HG02943 (cell line): Measurements from ENCODE around the gene TNXB.
"Not testable (repeated sequence)": the region's sequence is repeated elsewhere in the genome, so short reads cannot be mapped to it uniquely, and the experiment has no call there.

Source experiments
- ATAC-seq: cut with Tn5 transposase; IDR thresholded peaks from one replicate; pipeline ENCODE4 v1.9.1; 2021; ENCODE audit warnings: mild to moderate bottlenecking, low read depth, moderate library complexity; ENCODE audit not compliant: unreplicated experiment

TNXB gene

GRCh38 chr6:32086661-32087573, 22.2 kb downstream of the TNXB start:
- ATAC-seq: no peak

DNA sequence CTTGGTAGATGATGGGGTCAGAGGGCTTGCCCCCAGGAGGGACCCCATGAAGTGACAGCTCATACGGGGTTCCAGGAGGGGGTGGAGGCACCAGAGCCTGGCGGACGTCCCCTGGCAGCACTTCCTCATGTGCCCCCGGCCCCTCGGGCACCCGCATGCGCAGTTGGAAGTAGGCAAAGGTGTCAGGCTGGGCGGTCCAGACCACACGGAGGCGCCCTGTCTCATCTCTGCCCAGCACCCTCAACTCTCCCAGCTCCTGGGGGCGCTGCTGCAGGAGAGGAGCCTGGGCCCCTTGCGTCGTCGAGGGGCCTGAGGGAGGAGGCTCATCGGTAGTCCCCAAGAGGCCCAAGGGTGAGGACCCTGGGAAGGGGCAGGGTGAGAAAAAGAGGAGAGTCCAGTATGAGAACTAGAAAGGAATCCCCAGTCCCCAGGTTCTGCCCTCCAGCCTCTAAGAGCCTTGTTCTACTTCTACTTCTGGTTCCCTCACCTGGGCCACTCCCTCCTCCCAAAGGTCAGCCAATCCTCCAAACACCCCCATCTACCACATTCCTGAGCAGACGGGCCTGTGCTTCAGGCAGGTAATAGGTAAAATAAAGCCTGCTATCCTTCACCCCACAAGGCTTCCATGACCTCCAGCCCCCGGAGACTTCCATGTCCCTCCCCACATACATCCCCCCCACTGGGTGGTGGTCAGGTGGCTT, 23.2 kb downstream of the TNXB start:
- no peak for ATAC-seq

DNA sequence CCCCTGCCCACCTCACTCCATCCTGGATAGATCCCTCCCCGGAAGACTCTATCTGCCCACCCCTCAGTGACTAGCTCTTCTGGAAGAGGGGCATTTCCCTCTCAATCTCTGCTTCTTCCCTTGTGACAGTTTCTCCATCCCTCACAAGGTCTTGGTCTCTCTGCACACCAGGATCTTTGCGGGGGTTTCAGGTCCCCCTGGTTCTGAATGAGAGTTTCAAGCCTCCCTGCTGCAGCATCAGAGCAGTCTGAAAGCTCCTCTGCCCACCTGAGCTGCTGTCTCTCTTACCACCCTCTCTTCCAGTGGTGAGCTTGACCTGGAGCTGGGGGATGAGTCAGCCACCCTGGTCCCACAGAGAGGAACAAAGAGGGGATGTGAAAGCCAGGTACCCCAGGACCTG, 24.4 kb downstream of the TNXB start:
- ATAC-seq: no peak

- ATAC-seq: no peak
Measured at GRCh38 chr6:32083812-32084768, 25.0 kb downstream of the TNXB start.

- ATAC-seq: no peak
Measured at GRCh38 chr6:32082935-32083334, 26.2 kb downstream of the TNXB start.

DNA sequence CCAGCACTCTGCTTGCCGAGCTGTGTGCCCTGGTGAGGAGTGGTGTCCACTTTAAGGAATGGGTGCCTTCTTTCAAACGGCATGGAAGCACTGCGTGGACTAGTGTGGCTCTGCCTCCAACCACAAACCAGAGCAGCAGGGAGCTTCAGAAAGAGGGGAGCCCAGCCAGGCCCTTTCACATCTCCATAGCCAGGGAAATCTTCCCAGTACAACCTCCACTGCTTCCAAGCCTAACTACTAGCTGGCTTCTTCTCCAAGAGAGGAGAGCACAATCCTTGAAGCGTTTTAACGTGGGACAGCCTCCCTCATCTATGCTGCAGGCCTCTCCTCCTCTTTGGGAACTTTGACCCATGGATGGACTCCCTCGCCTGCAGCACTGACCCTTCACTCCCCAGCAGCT, 26.7 kb downstream of the TNXB start:
- no peak for ATAC-seq

- ATAC-seq: no peak
Measured at GRCh38 chr6:32081168-32081990, 27.8 kb downstream of the TNXB start.

GRCh38 chr6:32079566-32080290, 29.4 kb downstream of the TNXB start:
- no peak for ATAC-seq

GRCh38 chr6:32076321-32076809, 32.8 kb downstream of the TNXB start:
- no peak for ATAC-seq

DNA sequence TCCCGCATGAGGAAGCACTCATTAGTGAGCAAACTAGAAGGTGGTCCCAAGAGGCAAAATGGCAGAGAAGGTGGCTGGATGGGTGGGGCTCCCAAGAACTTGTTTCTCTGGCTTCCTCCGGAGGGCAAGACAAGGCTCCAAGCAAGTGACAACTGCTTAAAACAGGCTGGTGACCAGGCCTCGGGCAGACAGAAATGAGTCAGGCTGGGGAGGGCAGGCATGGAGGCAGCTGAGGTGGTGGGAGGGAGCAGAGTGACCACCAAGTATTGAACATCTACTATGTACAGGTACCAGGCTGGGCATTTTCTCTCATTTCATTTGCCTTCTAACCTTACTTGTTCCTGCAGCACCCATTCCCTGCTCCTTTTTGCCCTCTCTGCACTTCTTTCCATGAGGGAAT, 33.4 kb downstream of the TNXB start:
- no peak for ATAC-seq

GRCh38 chr6:32074996-32075532, 34.1 kb downstream of the TNXB start:
- no peak for ATAC-seq

DNA sequence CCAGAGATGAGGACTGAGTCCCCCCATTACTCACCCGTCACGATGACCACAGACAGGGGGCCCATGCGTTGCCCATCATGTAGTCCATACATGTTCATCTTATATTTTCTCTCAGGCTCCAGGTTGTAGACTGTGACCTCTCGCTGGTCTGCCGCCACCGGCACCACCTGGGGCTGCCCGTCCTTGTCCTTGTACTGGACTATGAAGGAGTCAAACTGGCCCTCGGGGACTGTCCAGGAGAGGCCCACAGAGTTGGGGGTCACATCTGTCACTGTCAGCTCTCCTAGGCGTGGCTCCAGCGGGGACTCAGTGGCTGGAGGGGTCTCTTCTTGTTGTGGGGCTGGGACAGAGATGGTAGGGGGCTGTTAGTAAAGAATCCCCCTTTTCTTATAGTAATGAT, 35.5 kb downstream of the TNXB start:
- no peak for ATAC-seq

- ATAC-seq: no peak
Measured at GRCh38 chr6:32073101-32073500, 36.0 kb downstream of the TNXB start.

DNA sequence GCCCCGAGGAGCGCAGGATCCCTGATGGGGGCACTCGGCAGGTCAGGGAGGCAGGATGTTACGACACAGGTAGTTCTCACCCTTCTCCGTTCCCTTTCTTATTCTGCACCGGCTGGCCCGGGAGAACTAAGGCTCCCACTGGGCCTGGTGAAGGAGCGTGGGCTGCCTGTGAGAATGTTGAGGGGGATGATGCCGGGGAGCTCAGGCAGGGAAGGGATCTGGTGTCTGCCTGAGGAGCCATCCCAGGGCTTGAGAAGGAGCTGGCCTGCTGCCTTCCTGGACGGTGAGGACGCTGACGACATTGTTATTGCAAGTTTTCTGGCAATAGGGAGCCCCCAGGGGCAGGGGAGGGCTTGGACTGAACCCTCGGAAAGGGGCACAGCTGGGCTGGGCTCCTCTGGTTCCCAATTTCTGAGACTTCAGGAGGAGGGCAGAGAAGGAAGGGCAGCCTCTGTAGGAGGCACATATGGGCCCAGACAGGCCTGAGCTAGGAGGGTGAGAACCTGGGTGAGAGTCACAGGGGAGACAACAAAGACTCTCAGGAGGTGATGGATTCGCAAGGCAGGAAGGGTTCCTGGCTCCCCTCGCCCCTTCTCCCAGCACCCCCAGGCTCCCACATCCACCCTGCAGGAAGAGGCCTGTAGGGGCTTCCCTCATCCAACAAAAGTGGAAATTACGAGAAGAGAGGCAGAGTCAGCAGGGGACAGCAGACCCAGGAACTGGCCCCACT, 38.2 kb downstream of the TNXB start:
- ATAC-seq: no peak

DNA sequence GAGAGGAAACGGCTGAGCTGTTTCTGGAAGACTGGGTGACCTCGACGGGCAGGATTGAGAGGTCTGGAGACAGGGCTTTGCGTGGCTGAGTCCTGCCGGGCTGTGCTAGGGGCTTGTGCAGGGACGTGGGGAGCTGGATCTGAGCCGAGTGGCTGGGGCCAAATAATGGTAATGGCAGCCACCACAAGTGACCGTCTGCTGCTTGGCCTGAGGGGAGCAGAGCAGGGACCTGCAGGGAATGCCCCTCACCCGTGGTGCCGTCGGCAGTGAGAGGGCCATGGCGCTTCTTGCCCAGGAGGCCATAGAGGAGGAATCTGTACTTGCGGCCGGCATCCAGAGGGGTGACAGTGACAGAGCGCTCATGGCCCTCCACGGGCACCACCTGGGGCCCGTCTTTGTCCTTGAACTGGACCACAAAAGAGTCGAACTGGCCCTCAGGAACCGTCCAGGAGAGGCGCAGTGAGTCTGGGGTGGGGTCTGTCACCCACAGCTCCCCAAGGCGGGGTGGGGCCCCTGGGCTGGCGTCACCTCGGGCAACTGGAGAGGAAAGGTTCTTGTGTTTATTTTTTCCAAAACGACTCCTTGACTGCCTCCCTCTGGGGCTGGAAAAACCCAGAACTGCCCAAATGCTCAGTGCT, 39.1 kb downstream of the TNXB start:
- ATAC-seq: no peak

GRCh38 chr6:32069460-32069859, 39.7 kb downstream of the TNXB start:
- no peak for ATAC-seq

DNA sequence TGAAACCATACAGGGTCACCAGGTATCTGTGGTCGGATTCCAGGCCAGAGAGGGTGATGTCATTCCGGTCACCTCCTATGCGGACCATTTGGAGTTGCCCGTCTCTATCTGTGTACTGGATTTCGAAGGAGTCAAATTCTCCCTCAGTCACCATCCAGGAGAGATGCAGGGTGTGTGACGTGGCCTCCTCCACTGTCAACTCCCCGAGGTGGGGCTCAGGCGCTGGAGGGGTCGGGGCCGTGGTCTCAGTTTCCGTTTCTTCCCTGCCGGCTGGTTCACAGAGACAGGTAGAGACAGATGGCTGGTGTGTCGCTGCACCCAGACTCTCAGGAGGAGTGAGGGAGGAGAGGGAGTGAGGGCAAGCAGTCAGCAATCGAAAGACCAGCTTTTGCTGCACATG, 40.3 kb downstream of the TNXB start:
- ATAC-seq: no peak

DNA sequence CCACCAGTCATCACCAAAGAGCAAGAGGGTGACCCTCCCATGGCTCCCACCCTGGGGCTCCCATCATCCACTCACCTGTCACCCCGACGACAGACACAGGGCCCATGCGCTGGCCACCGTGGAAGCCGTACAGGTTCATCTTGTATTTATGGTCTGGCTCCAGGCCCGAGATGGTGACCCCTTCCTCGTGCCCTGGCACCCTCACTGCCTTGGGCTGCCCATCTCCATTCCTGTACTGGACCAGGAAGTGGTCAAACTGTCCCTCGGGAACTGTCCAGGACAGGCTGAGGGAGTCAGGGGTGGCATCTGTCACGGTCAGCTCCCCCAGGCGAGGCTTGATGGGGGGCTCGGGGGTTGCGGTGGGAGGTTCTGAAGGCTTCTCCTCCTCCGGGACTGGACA, 40.8 kb downstream of the TNXB start:
- ATAC-seq: not testable (repeated sequence)
